Ishikawa (cell line): ENCODE results near the gene AUTS2.

Experiments used
- CREB1 ChIP-seq: IDR thresholded peaks from 2 replicates; pipeline ENCODE4 v1.6.1; 2012; ENCODE audit warnings: low read depth
- ZBTB7A ChIP-seq: IDR thresholded peaks from 2 replicates; pipeline ENCODE4 v1.6.1; 2012; ENCODE audit warnings: low read depth

GRCh38 chr7:69764681-69765080 lies 166.4 kb downstream of the AUTS2 start:
- TF ChIP-seq ZBTB7A: no peak
- no peak for TF ChIP-seq CREB1
